Superior temporal gyrus (tissue), 1 donor: Measurements from ENCODE around the gene YIF1A.
"Not testable (repeated sequence)": the region's sequence is repeated elsewhere in the genome, so short reads cannot be mapped to it uniquely, and the experiment has no call there.

ENCODE experiments used
- DNase-seq: peaks from one replicate; pipeline ENCODE4 v3.0.0-alpha.2; 2016; ENCODE audit errors: extremely low spot score

Gene YIF1A

GRCh38 chr11:66311965-66312548 lies 23.1 kb upstream of the YIF1A start:
- peak; percentile 85 for DNase-seq

GRCh38 chr11:66311470-66311964 lies 22.6 kb upstream of the YIF1A start:
- no peak for DNase-seq

- DNase-seq = not testable (repeated sequence)
These were observed 22.0 kb upstream of the YIF1A start for GRCh38 chr11:66310803-66311440.

GRCh38 chr11:66310324-66310723 lies 21.4 kb upstream of the YIF1A start:
- no peak for DNase-seq

GRCh38 chr11:66309475-66309874 lies 20.5 kb upstream of the YIF1A start:
- DNase-seq = no peak

GRCh38 chr11:66302656-66303055 lies 13.7 kb upstream of the YIF1A start:
- no peak for DNase-seq

GRCh38 chr11:66299186-66299585 lies 10.2 kb upstream of the YIF1A start:
- no peak for DNase-seq

GRCh38 chr11:66297610-66298009 lies 8.7 kb upstream of the YIF1A start:
- no peak for DNase-seq

- no peak for DNase-seq
These were observed 6.0 kb upstream of the YIF1A start for GRCh38 chr11:66294626-66295620.

- no peak for DNase-seq
These were observed 5.1 kb upstream of the YIF1A start for GRCh38 chr11:66293777-66294625.

- DNase-seq = no peak
These were observed 4.4 kb upstream of the YIF1A start for GRCh38 chr11:66293352-66293751.

GRCh38 chr11:66292543-66293332 lies 3.8 kb upstream of the YIF1A start:
- no peak for DNase-seq

- no peak for DNase-seq
These were observed 3.0 kb upstream of the YIF1A start, which contains the start of gene TMEM151A for GRCh38 chr11:66291706-66292542. Gene TMEM151A (plus strand): TSS chr11:66291894. CDS start chr11:66292014, 120 bp downstream.

GRCh38 chr11:66291303-66291705 lies 2.4 kb upstream of the YIF1A start:
- no peak for DNase-seq

- no peak for DNase-seq
These were observed 1.3 kb upstream of the YIF1A start for GRCh38 chr11:66290330-66290621.

GRCh38 chr11:66289548-66290329 lies 796 bp upstream of the YIF1A start:
- no peak for DNase-seq

- DNase-seq = no peak
These were observed 863 bp downstream of the YIF1A start for GRCh38 chr11:66287889-66288670.

- no peak for DNase-seq
These were observed 1.6 kb downstream of the YIF1A start for GRCh38 chr11:66287211-66287888.
